K562 (cell line): ENCODE data around the gene TMEM209. TPM values are rescaled to one million over a fixed set of nuclear protein-coding genes. Genes with fewer than 3 reads are reported as not detected.

Experiments
- ELF2 ChIP-seq: fragments of 250-450 bp; sonication (Bioruptor Pico); IDR thresholded peaks from 2 replicates; pipeline ENCODE4 v1.5.0; 2021; ENCODE audit warnings: mild to moderate bottlenecking
- MYC ChIP-seq, 2 experiments: fragments of 250-450 bp in 1 of 2; sonication (Bioruptor Pico) in 1 of 2; IDR thresholded peaks; 2 replicates each; pipeline versions ENCODE4 v1.5.1 to v1.6.1; 2012 to 2021; ENCODE audit warnings: low read depth in 2 of 2, borderline replicate concordance in 1 of 2, improper control_type of control experiment in 1 of 2, low read length in 1 of 2, mild to moderate bottlenecking in 1 of 2, moderate library complexity in 1 of 2
- PHF8 ChIP-seq: fragments of 200-600 bp; sonication (generic); IDR thresholded peaks from 2 replicates; pipeline ENCODE4 v1.6.1; 2012; ENCODE audit warnings: mixed run types, mild to moderate bottlenecking, inconsistent platforms, low read length, moderate library complexity, borderline replicate concordance
- POLR2A ChIP-seq: fragments of 450-650 bp; conservative IDR thresholded peaks from 2 replicates; pipeline ENCODE4 v1.6.1; 2016
- POLR3G ChIP-seq: IDR thresholded peaks from 2 replicates; pipeline ENCODE4 v1.6.1; 2011; ENCODE audit not compliant: insufficient read length, insufficient replicate concordance; ENCODE audit errors: extremely low read depth
- SAFB ChIP-seq: fragments of 200-400 bp; formaldehyde crosslinking; IDR thresholded peaks from 2 replicates; pipeline ENCODE4 v1.6.1; 2017; ENCODE audit warnings: low read depth, low read length, borderline replicate concordance
- SAFB2 ChIP-seq: fragments of 200-400 bp; formaldehyde crosslinking; IDR thresholded peaks from 2 replicates; pipeline ENCODE4 v1.6.1; 2018; ENCODE audit warnings: borderline replicate concordance, low read length, low read depth, moderate library complexity; ENCODE audit not compliant: severe bottlenecking
- SMARCB1 ChIP-seq: IDR thresholded peaks from 2 replicates; pipeline ENCODE4 v1.6.1; 2011; ENCODE audit warnings: improper control_type of control experiment, low read depth; ENCODE audit not compliant: insufficient read length
- TSC22D4 ChIP-seq: fragments of 450-650 bp; IDR thresholded peaks from 2 replicates; pipeline ENCODE4 v1.6.1; 2016; ENCODE audit warnings: missing genetic modification characterization, missing biosample characterization, control low read depth
- WHSC1 ChIP-seq: IDR thresholded peaks from one replicate; pipeline ENCODE4 v1.6.1; 2012; ENCODE audit warnings: low read length, control low read depth, inconsistent platforms
- ZFP1 ChIP-seq: fragments of 450-650 bp; formaldehyde crosslinking; IDR thresholded peaks from 2 replicates; pipeline ENCODE4 v1.4.0; 2020; ENCODE audit warnings: mild to moderate bottlenecking, mixed read lengths
- ZFP36 ChIP-seq: fragments of 150-350 bp; IDR thresholded peaks from 2 replicates; pipeline ENCODE4 v1.6.1; 2018; ENCODE audit warnings: low read length, low read depth; ENCODE audit not compliant: partially characterized antibody
- ZNF316 ChIP-seq: fragments of 450-650 bp; IDR thresholded peaks from 2 replicates; pipeline ENCODE4 v1.6.1; 2016
- polyA plus RNA-seq, 8 experiments: library from polyadenylated mRNA; depleted of rRNA in 4 of 8; stranded (reverse) in 5 of 8; unstranded in 3 of 8; fragments of >200 nt; fragmentation: Nextera tagmentation in 2 of 8; fragmentation: Illumina TruSeq in 1 of 8; extraction: Ambion mirVana in 2 of 8; extraction: Trizol in 1 of 8; gene quantifications; 2 replicates each; pipeline versions ENCODE4 v1.2.1 to v1.2.3, GENCODE V29; 2011 to 2014; ENCODE audit warnings: inconsistent platforms in 1 of 8, missing spikeins in 1 of 8
- total RNA-seq, 7 experiments: library from RNA; depleted of rRNA in 6 of 7; stranded (reverse); fragments of >200 nt in 6 of 7; fragmentation: Illumina TruSeq in 2 of 7; extraction: Trizol in 2 of 7; gene quantifications; 2 replicates each; pipeline versions ENCODE4 v1.2.1 to v1.2.3, GENCODE V29; 2011 to 2021; ENCODE audit warnings: low replicate concordance in 1 of 7
- TF ChIP-seq, protein P1 (sequence below): fragments of 250-450 bp; sonication (Bioruptor Pico); IDR thresholded peaks from 2 replicates; pipeline ENCODE4 v1.8.0; 2021; ENCODE audit warnings: moderate library complexity, mild to moderate bottlenecking, inconsistent platforms
- TF ChIP-seq, protein P2 (sequence below): fragments of 450-650 bp; formaldehyde crosslinking; IDR thresholded peaks from 2 replicates; pipeline ENCODE4 v1.4.0; 2022; ENCODE audit warnings: missing genetic modification characterization
- TF ChIP-seq, protein P3 (sequence below): fragments of 200-400 bp; formaldehyde crosslinking; IDR thresholded peaks from 2 replicates; pipeline ENCODE4 v1.6.1; 2017; ENCODE audit warnings: mild to moderate bottlenecking, low read depth, low read length, moderate library complexity
- TF ChIP-seq, protein P4 (sequence below): IDR thresholded peaks from 2 replicates; pipeline ENCODE4 v1.6.1; 2014; ENCODE audit warnings: antibody characterized with exemption
- TF ChIP-seq, protein P5 (sequence below): fragments of 150-350 bp; conservative IDR thresholded peaks from 2 replicates; pipeline ENCODE4 v1.6.1; 2014; ENCODE audit warnings: low read length
- TF ChIP-seq, protein P6 (sequence below): fragments of 250-450 bp; sonication (Bioruptor Pico); IDR thresholded peaks from 2 replicates; pipeline ENCODE4 v1.9.0; 2021; ENCODE audit warnings: mild to moderate bottlenecking

The TMEM209 gene
- total and polyA plus RNA-seq, 9 of the 15 experiments (the other 6 are each of a cell fraction or from before 2014, with no cell fraction given): 36.8 to 116 (median 76.6) TPM

DNA sequence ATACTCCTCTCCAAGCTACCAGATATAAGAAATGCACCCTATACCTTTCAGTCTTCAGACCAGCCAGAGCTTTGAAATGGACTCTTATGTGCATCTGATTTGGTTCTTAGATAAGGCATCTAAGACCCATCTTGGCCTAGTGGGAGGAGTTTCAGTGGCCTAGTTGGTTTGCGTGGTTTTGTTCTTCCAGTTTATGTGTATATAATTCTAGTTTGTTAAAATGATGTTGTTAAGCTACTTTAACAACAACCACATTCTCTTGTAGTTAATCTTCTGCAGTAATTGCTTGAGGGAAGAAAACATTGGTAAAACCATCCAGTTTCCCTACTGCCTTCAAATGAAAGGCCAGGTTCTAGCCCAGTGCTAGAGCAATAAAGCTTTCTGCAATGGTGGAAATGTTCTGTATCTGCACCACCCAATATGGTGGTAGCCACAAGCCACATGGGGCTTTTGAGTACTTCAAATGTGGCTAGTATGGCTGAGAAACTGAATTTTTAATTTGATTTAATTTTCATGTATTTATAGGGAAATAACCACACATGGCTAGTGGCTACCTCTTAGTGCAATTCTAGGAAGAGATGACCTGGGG lies 68.5 kb downstream of the TMEM209 start (continued):
- TF ChIP-seq, protein P1, sequence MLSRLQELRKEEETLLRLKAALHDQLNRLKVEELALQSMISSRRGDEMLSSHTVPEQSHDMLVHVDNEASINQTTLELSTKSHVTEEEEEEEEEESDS: no peak
- TF ChIP-seq ZFP1 (CRISPR knock-in tag) (no peak), POLR3G (no peak), PHF8 (no peak), SAFB (no peak), SMARCB1 (no peak), ZNF316 (no peak), ZFP36 (no peak), TSC22D4 (tag) (no peak), MYC (IDR thresholded peaks at IDR 0.05; ENCODE audit: low read depth, low read length) (0 out of 2 replicates have a peak, but pooled peaks have one; percentile 20), MYC (CRISPR knock-in tag; IDR thresholded peaks at IDR 0.05; ENCODE audit: borderline replicate concordance, low read depth) (no peak), WHSC1 (no peak), SAFB2 (no peak), POLR2A (no peak), ELF2 (CRISPR knock-in tag) (no peak)
- TF ChIP-seq, protein P2, sequence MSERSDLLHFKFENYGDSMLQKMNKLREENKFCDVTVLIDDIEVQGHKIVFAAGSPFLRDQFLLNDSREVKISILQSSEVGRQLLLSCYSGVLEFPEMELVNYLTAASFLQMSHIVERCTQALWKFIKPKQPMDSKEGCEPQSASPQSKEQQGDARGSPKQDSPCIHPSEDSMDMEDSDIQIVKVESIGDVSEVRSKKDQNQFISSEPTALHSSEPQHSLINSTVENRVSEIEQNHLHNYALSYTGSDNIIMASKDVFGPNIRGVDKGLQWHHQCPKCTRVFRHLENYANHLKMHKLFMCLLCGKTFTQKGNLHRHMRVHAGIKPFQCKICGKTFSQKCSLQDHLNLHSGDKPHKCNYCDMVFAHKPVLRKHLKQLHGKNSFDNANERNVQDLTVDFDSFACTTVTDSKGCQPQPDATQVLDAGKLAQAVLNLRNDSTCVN (CRISPR knock-in tag): no peak
- TF ChIP-seq, protein P3, sequence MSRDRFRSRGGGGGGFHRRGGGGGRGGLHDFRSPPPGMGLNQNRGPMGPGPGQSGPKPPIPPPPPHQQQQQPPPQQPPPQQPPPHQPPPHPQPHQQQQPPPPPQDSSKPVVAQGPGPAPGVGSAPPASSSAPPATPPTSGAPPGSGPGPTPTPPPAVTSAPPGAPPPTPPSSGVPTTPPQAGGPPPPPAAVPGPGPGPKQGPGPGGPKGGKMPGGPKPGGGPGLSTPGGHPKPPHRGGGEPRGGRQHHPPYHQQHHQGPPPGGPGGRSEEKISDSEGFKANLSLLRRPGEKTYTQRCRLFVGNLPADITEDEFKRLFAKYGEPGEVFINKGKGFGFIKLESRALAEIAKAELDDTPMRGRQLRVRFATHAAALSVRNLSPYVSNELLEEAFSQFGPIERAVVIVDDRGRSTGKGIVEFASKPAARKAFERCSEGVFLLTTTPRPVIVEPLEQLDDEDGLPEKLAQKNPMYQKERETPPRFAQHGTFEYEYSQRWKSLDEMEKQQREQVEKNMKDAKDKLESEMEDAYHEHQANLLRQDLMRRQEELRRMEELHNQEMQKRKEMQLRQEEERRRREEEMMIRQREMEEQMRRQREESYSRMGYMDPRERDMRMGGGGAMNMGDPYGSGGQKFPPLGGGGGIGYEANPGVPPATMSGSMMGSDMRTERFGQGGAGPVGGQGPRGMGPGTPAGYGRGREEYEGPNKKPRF: no peak
- TF ChIP-seq, protein P4, sequence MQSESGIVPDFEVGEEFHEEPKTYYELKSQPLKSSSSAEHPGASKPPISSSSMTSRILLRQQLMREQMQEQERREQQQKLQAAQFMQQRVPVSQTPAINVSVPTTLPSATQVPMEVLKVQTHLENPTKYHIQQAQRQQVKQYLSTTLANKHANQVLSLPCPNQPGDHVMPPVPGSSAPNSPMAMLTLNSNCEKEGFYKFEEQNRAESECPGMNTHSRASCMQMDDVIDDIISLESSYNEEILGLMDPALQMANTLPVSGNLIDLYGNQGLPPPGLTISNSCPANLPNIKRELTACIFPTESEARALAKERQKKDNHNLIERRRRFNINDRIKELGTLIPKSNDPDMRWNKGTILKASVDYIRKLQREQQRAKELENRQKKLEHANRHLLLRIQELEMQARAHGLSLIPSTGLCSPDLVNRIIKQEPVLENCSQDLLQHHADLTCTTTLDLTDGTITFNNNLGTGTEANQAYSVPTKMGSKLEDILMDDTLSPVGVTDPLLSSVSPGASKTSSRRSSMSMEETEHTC: no peak
- TF ChIP-seq, protein P5, sequence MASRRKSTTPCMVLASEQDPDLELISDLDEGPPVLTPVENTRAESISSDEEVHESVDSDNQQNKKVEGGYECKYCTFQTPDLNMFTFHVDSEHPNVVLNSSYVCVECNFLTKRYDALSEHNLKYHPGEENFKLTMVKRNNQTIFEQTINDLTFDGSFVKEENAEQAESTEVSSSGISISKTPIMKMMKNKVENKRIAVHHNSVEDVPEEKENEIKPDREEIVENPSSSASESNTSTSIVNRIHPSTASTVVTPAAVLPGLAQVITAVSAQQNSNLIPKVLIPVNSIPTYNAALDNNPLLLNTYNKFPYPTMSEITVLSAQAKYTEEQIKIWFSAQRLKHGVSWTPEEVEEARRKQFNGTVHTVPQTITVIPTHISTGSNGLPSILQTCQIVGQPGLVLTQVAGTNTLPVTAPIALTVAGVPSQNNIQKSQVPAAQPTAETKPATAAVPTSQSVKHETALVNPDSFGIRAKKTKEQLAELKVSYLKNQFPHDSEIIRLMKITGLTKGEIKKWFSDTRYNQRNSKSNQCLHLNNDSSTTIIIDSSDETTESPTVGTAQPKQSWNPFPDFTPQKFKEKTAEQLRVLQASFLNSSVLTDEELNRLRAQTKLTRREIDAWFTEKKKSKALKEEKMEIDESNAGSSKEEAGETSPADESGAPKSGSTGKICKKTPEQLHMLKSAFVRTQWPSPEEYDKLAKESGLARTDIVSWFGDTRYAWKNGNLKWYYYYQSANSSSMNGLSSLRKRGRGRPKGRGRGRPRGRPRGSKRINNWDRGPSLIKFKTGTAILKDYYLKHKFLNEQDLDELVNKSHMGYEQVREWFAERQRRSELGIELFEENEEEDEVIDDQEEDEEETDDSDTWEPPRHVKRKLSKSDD: no peak; the same call in 1 of the 2 replicates
- TF ChIP-seq, protein P6, sequence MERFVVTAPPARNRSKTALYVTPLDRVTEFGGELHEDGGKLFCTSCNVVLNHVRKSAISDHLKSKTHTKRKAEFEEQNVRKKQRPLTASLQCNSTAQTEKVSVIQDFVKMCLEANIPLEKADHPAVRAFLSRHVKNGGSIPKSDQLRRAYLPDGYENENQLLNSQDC (CRISPR knock-in tag): no peak
